Caco-2 (cell line): ENCODE data around the gene INPP5D. TPM values are rescaled to one million over a fixed set of nuclear protein-coding genes. Genes with fewer than 3 reads are reported as not detected.

Source experiments
- BruUV-seq: library from RNA; stranded (reverse); fragments of 400-500 nt; replicated peaks from 2 replicates; lab custom pipeline; 2021; lab: Mats Ljungman, UMichigan
- CTCF ChIA-PET: fragments of 300-600 bp; sonication (Branson Sonifier 250); formaldehyde crosslinking; loops from one replicate; lab custom pipeline; 2022; ENCODE audit warnings: antibody characterized with exemption; lab: Charles Lee
- POLR2A ChIA-PET: fragments of 300-600 bp; sonication (Branson Sonifier 250); formaldehyde crosslinking; loops from one replicate; lab custom pipeline; 2022; ENCODE audit warnings: antibody characterized with exemption; lab: Charles Lee
- DNase-seq, 2 experiments: peaks; one replicate each; pipeline versions ENCODE4 v3.0.0 to v3.0.0-alpha.2; 2020 to 2022
- H3K27me3 ChIP-seq: replicated peaks from 2 replicates; pipeline ENCODE4 v1.6.0; 2011; ENCODE audit warnings: low read length; ENCODE audit not compliant: control insufficient read depth, insufficient read depth
- H3K36me3 ChIP-seq: 2 replicates; pipeline ENCODE4 v1.5.1; 2011; ENCODE audit warnings: low read length; ENCODE audit not compliant: control insufficient read depth, insufficient read depth
- H3K4me1 ChIP-seq: fragments of 250-450 bp; sonication (Bioruptor Pico); 2 replicates; pipeline ENCODE4 v1.5.1; 2020; ENCODE audit warnings: mild to moderate bottlenecking
- H3K4me3 ChIP-seq: 2 replicates; pipeline ENCODE4 v1.5.1; 2011; ENCODE audit warnings: low read depth, mild to moderate bottlenecking, control low read depth, low read length
- H3K9me3 ChIP-seq: fragments of 250-450 bp; sonication (Bioruptor Pico); 2 replicates; pipeline ENCODE4 v1.5.1; 2020; ENCODE audit warnings: mild to moderate bottlenecking, moderate library complexity
- H3K27ac Mint-ChIP-seq: one replicate; pipeline ENCODE4 v1.8.0; 2022; ENCODE audit warnings: mixed read lengths; ENCODE audit not compliant: unreplicated experiment
- H3K27me3 Mint-ChIP-seq: one replicate; pipeline ENCODE4 v1.8.0; 2022; ENCODE audit warnings: mixed read lengths; ENCODE audit not compliant: insufficient read depth, unreplicated experiment
- H3K36me3 Mint-ChIP-seq: one replicate; pipeline ENCODE4 v1.8.0; 2022; ENCODE audit warnings: mild to moderate bottlenecking, mixed read lengths; ENCODE audit not compliant: insufficient read depth, unreplicated experiment
- H3K4me1 Mint-ChIP-seq: one replicate; pipeline ENCODE4 v1.8.0; 2022; ENCODE audit warnings: low read depth, mixed read lengths; ENCODE audit not compliant: unreplicated experiment
- H3K4me3 Mint-ChIP-seq: one replicate; pipeline ENCODE4 v1.8.0; 2022; ENCODE audit warnings: mild to moderate bottlenecking, moderate library complexity, mixed read lengths; ENCODE audit not compliant: unreplicated experiment
- H3K9me3 Mint-ChIP-seq: one replicate; pipeline ENCODE4 v1.8.0; 2022; ENCODE audit warnings: mixed read lengths; ENCODE audit not compliant: unreplicated experiment
- intact Hi-C: fragments of 100-400 bp; cut with micrococcal nuclease; formaldehyde crosslinking; loops from one replicate; pipeline ENCODE4 v1.10.0; 2022; ENCODE audit not compliant: unreplicated experiment
- total RNA-seq: library from RNA; stranded (reverse); gene quantifications from 2 replicates; pipeline ENCODE4 v1.2.3, GENCODE V29; 2022
- TF ChIP-seq, protein P1 (sequence below), 2 experiments: fragments of 200-600 bp in 1 of 2; IDR thresholded peaks; 1 replicate in 1 of 2; 2 replicates in 1 of 2; pipeline versions ENCODE4 v1.5.1 to v1.8.0; 2011 to 2022; ENCODE audit warnings: antibody characterized with exemption in 1 of 2, control low read depth in 1 of 2, inconsistent platforms in 1 of 2, low read depth in 1 of 2, low read length in 1 of 2, mild to moderate bottlenecking in 1 of 2, moderate library complexity in 1 of 2; ENCODE audit not compliant: insufficient read depth in 1 of 2, severe bottlenecking in 1 of 2, unreplicated experiment in 1 of 2

Gene INPP5D
- total RNA-seq, 1 experiment from 2014 or later = not detected

DNA sequence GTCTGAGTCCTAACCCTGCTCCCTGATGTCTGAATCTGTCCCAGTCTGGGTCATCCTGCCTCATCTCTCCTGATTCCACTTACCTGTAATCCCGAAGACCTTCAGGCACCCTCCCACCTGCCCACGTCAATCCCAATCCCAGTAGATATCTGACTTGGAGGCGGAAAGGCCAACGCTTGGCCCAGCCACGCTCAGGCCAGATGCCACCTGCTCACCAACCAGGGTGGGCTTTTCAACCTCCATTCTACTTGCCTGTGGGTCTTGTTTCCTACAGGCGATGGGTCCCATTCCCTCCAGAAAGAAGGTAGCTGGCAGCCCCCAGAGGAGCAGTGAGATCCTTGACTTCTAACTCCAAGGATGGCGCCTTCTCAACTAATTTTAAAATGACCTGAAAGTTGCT is 59.7 kb downstream of the INPP5D start:
- H3K27ac Mint-ChIP-seq = no peak overlapping the region
- BruUV-seq = no TSS peak
- no peaks in the 10 kb centered on the region for H3K27me3 ChIP-seq

DNA sequence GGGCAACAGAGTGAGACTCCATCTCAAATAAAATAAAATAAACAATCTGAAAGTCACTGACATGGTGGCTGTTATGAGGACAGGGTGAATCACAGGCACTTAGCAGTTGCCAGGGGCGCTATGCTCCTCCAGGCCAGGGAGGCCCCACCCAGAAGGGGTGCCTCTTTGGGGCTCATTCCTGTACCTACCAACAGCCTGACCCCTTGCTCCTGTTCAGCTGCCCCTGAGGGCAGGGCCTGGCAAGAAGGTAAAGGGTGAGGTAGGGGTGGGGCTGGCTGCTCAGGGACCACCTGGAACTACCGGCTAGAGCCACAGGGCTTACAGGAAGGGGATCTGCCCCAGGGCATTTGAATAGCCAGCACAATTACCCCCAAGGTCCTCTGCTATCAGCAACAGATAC is 60.3 kb downstream of the INPP5D start:
- Histone ChIP-seq H3K4me1 (no peaks in the 10 kb centered on the region), H3K9me3 (no peaks in the 10 kb centered on the region), H3K4me3 (no peak overlapping the region), H3K36me3 (no peaks in the 10 kb centered on the region), H3K27me3 (no peaks in the 10 kb centered on the region)
- DNase-seq = no peak
- no peaks in the 10 kb centered on the region for H3K9me3 Mint-ChIP-seq
- H3K4me3 Mint-ChIP-seq = no peak overlapping the region
- intact Hi-C loops = no loop called here
- no peak overlapping the region for H3K27ac Mint-ChIP-seq
- no TSS peak for BruUV-seq
- ChIA-PET CTCF (no interaction called here), POLR2A (no interaction called here)
- no peaks in the 10 kb centered on the region for H3K36me3 Mint-ChIP-seq
- TF ChIP-seq, protein P1, sequence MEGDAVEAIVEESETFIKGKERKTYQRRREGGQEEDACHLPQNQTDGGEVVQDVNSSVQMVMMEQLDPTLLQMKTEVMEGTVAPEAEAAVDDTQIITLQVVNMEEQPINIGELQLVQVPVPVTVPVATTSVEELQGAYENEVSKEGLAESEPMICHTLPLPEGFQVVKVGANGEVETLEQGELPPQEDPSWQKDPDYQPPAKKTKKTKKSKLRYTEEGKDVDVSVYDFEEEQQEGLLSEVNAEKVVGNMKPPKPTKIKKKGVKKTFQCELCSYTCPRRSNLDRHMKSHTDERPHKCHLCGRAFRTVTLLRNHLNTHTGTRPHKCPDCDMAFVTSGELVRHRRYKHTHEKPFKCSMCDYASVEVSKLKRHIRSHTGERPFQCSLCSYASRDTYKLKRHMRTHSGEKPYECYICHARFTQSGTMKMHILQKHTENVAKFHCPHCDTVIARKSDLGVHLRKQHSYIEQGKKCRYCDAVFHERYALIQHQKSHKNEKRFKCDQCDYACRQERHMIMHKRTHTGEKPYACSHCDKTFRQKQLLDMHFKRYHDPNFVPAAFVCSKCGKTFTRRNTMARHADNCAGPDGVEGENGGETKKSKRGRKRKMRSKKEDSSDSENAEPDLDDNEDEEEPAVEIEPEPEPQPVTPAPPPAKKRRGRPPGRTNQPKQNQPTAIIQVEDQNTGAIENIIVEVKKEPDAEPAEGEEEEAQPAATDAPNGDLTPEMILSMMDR (IDR thresholded peaks at IDR 0.05; ENCODE audit: insufficient read depth in 1 of 2, low read depth in 1 of 2, low read length in 1 of 2, severe bottlenecking in 1 of 2, unreplicated experiment in 1 of 2) = no peak
- H3K27me3 Mint-ChIP-seq = no peaks in the 10 kb centered on the region
- H3K4me1 Mint-ChIP-seq = no peaks in the 10 kb centered on the region

More for the DNA sequence above, 59.7 kb downstream of the INPP5D start:
- Mint-ChIP-seq H3K36me3 (no peaks in the 10 kb centered on the region), H3K4me1 (no peaks in the 10 kb centered on the region), H3K4me3 (no peak overlapping the region), H3K27me3 (no peaks in the 10 kb centered on the region), H3K9me3 (no peaks in the 10 kb centered on the region)
- ChIA-PET CTCF (no interaction called here), POLR2A (no interaction called here)
- Histone ChIP-seq H3K36me3 (no peaks in the 10 kb centered on the region), H3K4me3 (no peak overlapping the region), H3K9me3 (no peaks in the 10 kb centered on the region), H3K4me1 (no peaks in the 10 kb centered on the region)
- DNase-seq = no peak
- intact Hi-C loops = no loop called here
- TF ChIP-seq, protein P1 (IDR thresholded peaks at IDR 0.05; ENCODE audit: insufficient read depth in 1 of 2, low read depth in 1 of 2, low read length in 1 of 2, severe bottlenecking in 1 of 2, unreplicated experiment in 1 of 2) = no peak

- Mint-ChIP-seq H3K9me3 (no peaks in the 10 kb centered on the region), H3K36me3 (no peaks in the 10 kb centered on the region), H3K4me1 (no peaks in the 10 kb centered on the region), H3K27ac (no peak overlapping the region), H3K4me3 (no peak overlapping the region), H3K27me3 (no peaks in the 10 kb centered on the region)
- no peak for DNase-seq
- TF ChIP-seq, protein P1 (IDR thresholded peaks at IDR 0.05; ENCODE audit: insufficient read depth in 1 of 2, low read depth in 1 of 2, low read length in 1 of 2, severe bottlenecking in 1 of 2, unreplicated experiment in 1 of 2) = no peak
- ChIA-PET POLR2A (no interaction called here), CTCF (no interaction called here)
- no TSS peak for BruUV-seq
- Histone ChIP-seq H3K4me1 (no peaks in the 10 kb centered on the region), H3K4me3 (no peak overlapping the region), H3K36me3 (no peaks in the 10 kb centered on the region), H3K9me3 (no peaks in the 10 kb centered on the region), H3K27me3 (no peaks in the 10 kb centered on the region)
- intact Hi-C loops = no loop called here
These were observed 61.7 kb downstream of the INPP5D start for GRCh38 chr2:233121856-233122255.
